ENCODE results near the gene ZNRF3.

GRCh38 chr22:28999510-28999909 lies 116.1 kb downstream of the ZNRF3 start:
- no peak for TF ChIP-seq EZH2 (IDR thresholded peaks at IDR 0.05; ENCODE audit: insufficient read depth, poor library complexity, severe bottlenecking)
- TF ChIP-seq EZH2phosphoT487 (IDR thresholded peaks at IDR 0.05; ENCODE audit: insufficient read depth, low read depth) = no peak
